Measurements from ENCODE around the gene OSBPL6. TPM values are rescaled to one million over a fixed set of nuclear protein-coding genes. Genes with fewer than 3 reads are reported as not detected.

OSBPL6 gene
- total and polyA plus RNA-seq, 4 experiments from 2014 or later: 0.14 to 0.49 (median 0.34) TPM

DNA sequence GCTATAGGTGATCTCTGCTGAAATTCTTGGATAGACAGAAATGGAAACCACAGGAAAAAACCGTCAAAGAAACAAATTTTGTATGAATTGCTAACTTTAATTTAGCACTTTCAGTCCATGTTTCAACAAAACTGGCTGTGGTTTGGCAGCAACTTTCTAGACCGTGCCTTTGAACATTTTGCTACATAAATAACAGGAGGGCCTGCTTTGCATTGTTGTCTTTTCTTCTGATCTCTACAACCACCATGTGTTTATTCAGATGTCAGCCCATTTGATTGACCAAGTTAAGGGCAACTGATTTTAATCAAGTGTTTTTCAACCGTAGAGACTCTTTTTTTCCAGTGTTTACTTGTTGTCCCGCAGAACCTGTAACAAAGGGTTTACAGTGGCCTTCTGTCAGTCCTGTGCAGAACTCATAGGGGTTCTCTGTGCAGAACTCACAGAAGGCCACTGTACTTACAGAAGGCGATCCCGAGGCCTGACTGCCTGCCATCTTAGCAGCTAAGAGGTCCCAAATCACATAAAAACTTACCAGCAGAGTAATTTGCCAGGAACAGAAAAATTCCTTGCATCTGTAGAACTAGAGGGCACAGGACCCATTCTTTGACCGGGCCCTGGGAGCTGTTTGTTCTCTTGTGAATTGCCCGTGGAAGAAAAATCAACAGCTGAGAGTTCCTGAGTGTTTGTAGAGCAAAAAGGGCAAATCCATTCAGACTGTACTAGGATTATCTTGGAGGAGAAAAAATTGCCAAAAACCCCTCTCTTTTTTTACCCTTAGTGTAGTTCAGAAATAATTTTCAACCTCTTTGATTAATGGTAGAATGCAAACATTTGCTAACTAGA, 136.1 kb downstream of the OSBPL6 start:
- peaks cover 5% of the 10 kb centered on the region for H3K27me3 ChIP-seq (ENCODE audit: insufficient read depth, low read length)
- H3K27me3 Mint-ChIP-seq: peaks cover 1 to 12% of the 10 kb centered on the region in 2 donors
- DNase-seq: no peak
- ChIA-PET CTCF (ENCODE audit: partially characterized antibody) (no interaction called here), POLR2A (ENCODE audit: partially characterized antibody) (no interaction called here)
- H3K9me3 Mint-ChIP-seq: peaks cover 0 to 3% (median 0%) of the 10 kb centered on the region in 8 donors
- H3K36me3 Mint-ChIP-seq: no peaks in the 10 kb centered on the region
- no peaks in the 10 kb centered on the region for H3K4me1 ChIP-seq (ENCODE audit: insufficient read depth, low read length)
- H3K36me3 ChIP-seq (ENCODE audit: insufficient read depth, low read length): no peaks in the 10 kb centered on the region
- H3K4me3 Mint-ChIP-seq: no peak overlapping the region
- no peak overlapping the region for H3K27ac Mint-ChIP-seq
- H3K9me3 ChIP-seq (ENCODE audit: control insufficient read depth in 1 of 2, low read length in 2 of 2): no peaks in the 10 kb centered on the region
- no peak overlapping the region for H3K4me3 ChIP-seq (ENCODE audit: low read length in 2 of 2)
- H3K27ac ChIP-seq (ENCODE audit: low read depth, low read length): no peak overlapping the region
- H3K4me1 Mint-ChIP-seq: no peaks in the 10 kb centered on the region
- intact Hi-C loops (cut with micrococcal nuclease): no loop called here

DNA sequence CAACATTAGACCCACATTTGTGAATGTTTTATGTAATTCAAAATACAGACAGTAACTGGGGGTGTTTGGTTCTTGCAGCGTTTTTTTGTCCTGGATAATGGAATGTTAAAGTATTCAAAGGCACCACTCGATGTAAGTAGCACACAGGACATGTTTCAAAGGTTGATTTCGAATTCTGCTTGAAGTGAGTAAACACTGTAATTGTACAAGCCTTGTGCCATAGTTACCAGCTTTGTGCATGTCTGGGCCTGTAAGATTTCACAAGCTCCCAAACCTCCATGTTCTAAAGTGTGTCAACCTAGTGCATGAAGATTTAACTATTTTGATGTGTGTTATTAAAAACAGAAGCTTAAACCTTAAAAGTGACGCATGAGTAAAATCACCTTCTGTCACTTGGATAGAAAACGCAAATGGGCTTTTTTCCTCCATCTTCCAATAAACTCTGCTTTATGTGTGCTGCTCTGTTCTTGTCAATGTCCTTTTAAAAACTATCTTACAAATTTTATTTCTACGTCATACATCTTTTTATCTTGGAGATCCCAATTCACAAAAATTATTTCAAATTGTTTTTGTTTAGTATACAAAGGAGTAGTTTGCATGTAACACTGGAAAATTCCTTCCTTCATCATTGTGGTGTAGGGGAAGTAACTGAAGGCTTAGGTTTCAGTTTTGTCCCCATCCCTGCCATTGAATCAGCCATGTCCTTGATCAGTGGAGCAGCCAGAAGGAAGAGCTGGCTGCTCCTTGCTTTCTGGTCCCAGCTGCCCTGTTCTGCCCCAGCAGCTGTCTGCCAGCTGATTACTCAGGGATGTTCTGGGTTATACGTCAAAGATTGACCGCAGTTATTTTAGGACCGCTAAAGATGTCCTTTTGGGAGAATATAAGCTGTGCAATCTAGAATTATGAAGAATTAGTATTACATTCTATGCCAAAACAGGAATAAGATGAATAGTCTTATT, 137.4 kb downstream of the OSBPL6 start:
- Mint-ChIP-seq H3K36me3 (no peaks in the 10 kb centered on the region), H3K27me3 (peaks cover 2 to 10% of the 10 kb centered on the region in 2 donors), H3K4me3 (no peak overlapping the region), H3K4me1 (no peaks in the 10 kb centered on the region), H3K27ac (no peak overlapping the region), H3K9me3 (peaks cover 0 to 3% (median 0%) of the 10 kb centered on the region in 8 donors)
- ChIA-PET POLR2A (ENCODE audit: partially characterized antibody) (no interaction called here), CTCF (ENCODE audit: partially characterized antibody) (no interaction called here)
- Histone ChIP-seq H3K4me3 (ENCODE audit: low read length in 2 of 2) (no peak overlapping the region), H3K27ac (ENCODE audit: low read depth, low read length) (no peak overlapping the region), H3K36me3 (ENCODE audit: insufficient read depth, low read length) (no peaks in the 10 kb centered on the region), H3K9me3 (ENCODE audit: control insufficient read depth in 1 of 2, low read length in 2 of 2) (no peaks in the 10 kb centered on the region), H3K27me3 (ENCODE audit: insufficient read depth, low read length) (peaks cover 5% of the 10 kb centered on the region), H3K4me1 (ENCODE audit: insufficient read depth, low read length) (no peaks in the 10 kb centered on the region)
- intact Hi-C loops (cut with micrococcal nuclease): no loop called here
- DNase-seq: no peak

DNA sequence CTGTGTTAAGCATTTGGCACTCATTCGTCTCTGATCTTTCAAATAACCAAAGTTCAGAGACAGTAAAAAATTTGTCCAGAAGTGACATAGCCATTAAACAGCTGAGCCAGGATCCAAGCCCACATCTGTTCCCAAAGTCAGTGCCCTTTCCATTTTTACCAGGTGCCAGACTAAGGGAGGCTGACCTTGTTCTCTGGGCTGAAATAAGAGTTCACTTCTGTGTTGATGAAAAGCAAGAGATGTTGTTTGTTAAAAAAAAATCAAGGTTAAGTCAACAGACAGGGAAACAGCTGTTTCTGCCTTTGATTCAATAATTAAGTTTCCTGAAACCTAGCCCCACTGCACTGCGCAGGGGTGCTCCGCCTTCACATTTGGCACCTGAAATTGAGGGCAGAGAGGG, 139.5 kb downstream of the OSBPL6 start:
- peaks cover 5% of the 10 kb centered on the region for H3K27me3 ChIP-seq (ENCODE audit: insufficient read depth, low read length)
- Mint-ChIP-seq H3K4me1 (no peaks in the 10 kb centered on the region), H3K27ac (no peak overlapping the region), H3K9me3 (peaks cover 0 to 3% (median 0%) of the 10 kb centered on the region in 8 donors), H3K27me3 (peaks cover 3 to 10% of the 10 kb centered on the region in 2 donors), H3K36me3 (no peaks in the 10 kb centered on the region), H3K4me3 (no peak overlapping the region)
- no peak for DNase-seq
- ChIA-PET POLR2A (ENCODE audit: partially characterized antibody) (no interaction called here), CTCF (ENCODE audit: partially characterized antibody) (no interaction called here)
- no peaks in the 10 kb centered on the region for H3K4me1 ChIP-seq (ENCODE audit: insufficient read depth, low read length)
- no peaks in the 10 kb centered on the region for H3K36me3 ChIP-seq (ENCODE audit: insufficient read depth, low read length)
- intact Hi-C loops (cut with micrococcal nuclease): no loop called here
- no peak overlapping the region for H3K27ac ChIP-seq (ENCODE audit: low read depth, low read length)
- H3K4me3 ChIP-seq (ENCODE audit: low read length in 2 of 2): no peak overlapping the region
- no peaks in the 10 kb centered on the region for H3K9me3 ChIP-seq (ENCODE audit: control insufficient read depth in 1 of 2, low read length in 2 of 2)

DNA sequence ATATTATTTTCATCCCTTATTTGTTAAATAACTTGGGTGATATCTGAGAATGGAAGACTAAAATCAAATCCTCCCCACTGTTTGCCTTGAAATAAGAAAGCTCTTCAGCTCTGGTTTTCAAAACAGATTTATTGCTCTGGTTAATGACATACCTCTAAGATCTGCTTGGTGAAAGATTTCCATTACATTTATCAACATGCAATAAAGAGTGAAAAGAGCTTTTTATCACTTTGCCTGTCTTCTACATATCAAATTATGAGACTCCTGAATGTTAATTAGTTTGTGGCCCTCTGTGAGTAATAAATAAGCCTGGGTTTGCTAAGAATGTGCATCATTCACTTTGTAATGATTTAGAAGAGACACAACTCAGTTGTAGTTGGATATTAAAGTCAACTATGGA, 140.9 kb downstream of the OSBPL6 start:
- peaks cover 6 to 8% of the 10 kb centered on the region in 2 donors for H3K27me3 Mint-ChIP-seq
- CTCF ChIA-PET (ENCODE audit: partially characterized antibody): no interaction called here
- H3K4me1 Mint-ChIP-seq: no peaks in the 10 kb centered on the region
- POLR2A ChIA-PET (ENCODE audit: partially characterized antibody): no interaction called here
- Histone ChIP-seq H3K4me3 (ENCODE audit: low read length in 2 of 2) (no peak overlapping the region), H3K4me1 (ENCODE audit: insufficient read depth, low read length) (no peaks in the 10 kb centered on the region), H3K36me3 (ENCODE audit: insufficient read depth, low read length) (no peaks in the 10 kb centered on the region), H3K27me3 (ENCODE audit: insufficient read depth, low read length) (peaks cover 3% of the 10 kb centered on the region), H3K27ac (ENCODE audit: low read depth, low read length) (no peak overlapping the region), H3K9me3 (ENCODE audit: control insufficient read depth in 1 of 2, low read length in 2 of 2) (no peaks in the 10 kb centered on the region)
- no peak overlapping the region for H3K4me3 Mint-ChIP-seq
- DNase-seq: no peak
- H3K36me3 Mint-ChIP-seq: no peaks in the 10 kb centered on the region
- H3K9me3 Mint-ChIP-seq: no peaks in the 10 kb centered on the region
- intact Hi-C loops (cut with micrococcal nuclease): no loop called here
- H3K27ac Mint-ChIP-seq: no peak overlapping the region

DNA sequence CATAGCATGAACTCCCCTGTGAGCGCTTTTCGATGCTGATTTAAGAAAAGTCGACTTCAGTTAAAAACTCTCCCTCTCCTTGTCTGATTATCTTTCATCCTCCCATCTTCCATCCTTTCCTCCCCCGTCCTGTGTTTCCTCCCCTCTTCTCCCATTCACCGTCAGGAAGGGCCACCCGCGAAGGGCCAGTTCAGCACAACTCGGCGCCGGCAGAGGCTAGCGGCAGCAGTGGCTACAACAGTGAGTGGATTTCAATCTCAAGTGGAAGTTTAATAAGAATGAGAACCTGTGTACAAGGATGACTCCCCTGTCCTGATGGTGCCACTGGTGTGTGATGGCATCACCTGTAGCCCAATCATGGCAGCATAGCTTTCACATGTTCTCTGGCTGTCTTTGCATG, 149.8 kb downstream of the OSBPL6 start:
- Histone ChIP-seq H3K4me1 (ENCODE audit: insufficient read depth, low read length) (no peaks in the 10 kb centered on the region), H3K27ac (ENCODE audit: low read depth, low read length) (no peak overlapping the region), H3K9me3 (ENCODE audit: control insufficient read depth in 1 of 2, low read length in 2 of 2) (no peaks in the 10 kb centered on the region), H3K4me3 (ENCODE audit: low read length in 2 of 2) (no peak overlapping the region), H3K27me3 (ENCODE audit: insufficient read depth, low read length) (no peaks in the 10 kb centered on the region), H3K36me3 (ENCODE audit: insufficient read depth, low read length) (no peaks in the 10 kb centered on the region)
- no peak for DNase-seq
- H3K27me3 Mint-ChIP-seq: peaks cover 21 to 24% of the 10 kb centered on the region in 2 donors
- no peaks in the 10 kb centered on the region for H3K4me1 Mint-ChIP-seq
- CTCF ChIA-PET (ENCODE audit: partially characterized antibody): no interaction called here
- H3K27ac Mint-ChIP-seq: no peak overlapping the region
- no peaks in the 10 kb centered on the region for H3K36me3 Mint-ChIP-seq
- POLR2A ChIA-PET (ENCODE audit: partially characterized antibody): no interaction called here
- no peaks in the 10 kb centered on the region for H3K9me3 Mint-ChIP-seq
- H3K4me3 Mint-ChIP-seq: no peak overlapping the region
- intact Hi-C loops (cut with micrococcal nuclease): no loop called here

DNA sequence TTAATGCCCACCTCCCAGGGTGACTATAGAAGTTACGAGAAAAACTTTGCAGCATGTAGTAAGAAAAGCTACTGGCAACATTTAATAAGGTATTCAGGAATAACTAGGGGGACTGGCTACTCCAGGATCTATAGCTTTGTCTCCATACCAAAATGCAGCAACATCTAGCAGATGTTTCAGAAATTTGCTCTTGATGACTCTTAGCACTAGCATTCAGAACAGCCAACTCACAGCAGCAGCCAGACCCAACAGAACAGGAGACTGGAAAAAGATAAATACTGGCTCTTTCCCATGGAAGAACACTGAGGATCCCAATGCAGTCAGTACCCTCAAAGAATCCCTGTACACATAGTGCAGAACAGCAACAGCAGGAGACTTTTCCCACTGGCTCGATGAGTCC, 151.6 kb downstream of the OSBPL6 start:
- peaks cover 24 to 32% of the 10 kb centered on the region in 2 donors for H3K27me3 Mint-ChIP-seq
- H3K4me1 Mint-ChIP-seq: no peaks in the 10 kb centered on the region
- peaks cover 0 to under 1% (median 0%) of the 10 kb centered on the region in 8 donors for H3K9me3 Mint-ChIP-seq
- DNase-seq: no peak
- Histone ChIP-seq H3K9me3 (ENCODE audit: control insufficient read depth in 1 of 2, low read length in 2 of 2) (no peaks in the 10 kb centered on the region), H3K27ac (ENCODE audit: low read depth, low read length) (no peak overlapping the region), H3K4me1 (ENCODE audit: insufficient read depth, low read length) (no peaks in the 10 kb centered on the region), H3K4me3 (ENCODE audit: low read length in 2 of 2) (no peak overlapping the region), H3K27me3 (ENCODE audit: insufficient read depth, low read length) (no peaks in the 10 kb centered on the region), H3K36me3 (ENCODE audit: insufficient read depth, low read length) (no peaks in the 10 kb centered on the region)
- H3K36me3 Mint-ChIP-seq: no peaks in the 10 kb centered on the region
- no peak overlapping the region for H3K27ac Mint-ChIP-seq
- H3K4me3 Mint-ChIP-seq: no peak overlapping the region
- ChIA-PET POLR2A (ENCODE audit: partially characterized antibody) (no interaction called here), CTCF (ENCODE audit: partially characterized antibody) (no interaction called here)
- intact Hi-C loops (cut with micrococcal nuclease): no loop called here

DNA sequence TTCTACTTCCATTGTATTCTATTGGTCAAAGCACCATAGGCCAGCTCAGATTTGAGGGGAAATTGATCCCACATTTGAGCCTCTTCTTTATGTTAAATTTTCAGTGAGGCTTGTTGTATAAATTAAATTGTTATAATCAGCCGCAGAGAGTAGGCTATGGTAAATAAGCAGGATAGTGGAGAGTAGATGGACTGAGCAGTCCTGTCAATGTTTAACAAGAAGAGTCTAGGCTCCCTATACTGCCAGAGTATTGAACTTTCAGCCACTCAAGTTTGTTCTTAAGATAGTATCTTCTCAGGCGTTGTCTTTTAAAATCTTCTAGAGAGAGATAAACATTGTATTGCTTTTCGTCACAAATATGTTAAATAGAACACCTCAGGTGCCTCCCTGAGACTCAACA, 155.7 kb downstream of the OSBPL6 start:
- H3K36me3 ChIP-seq (ENCODE audit: insufficient read depth, low read length): no peaks in the 10 kb centered on the region
- H3K27me3 ChIP-seq (ENCODE audit: insufficient read depth, low read length): no peaks in the 10 kb centered on the region
- H3K27me3 Mint-ChIP-seq: peaks cover 29 to 34% of the 10 kb centered on the region in 2 donors
- ChIA-PET CTCF (ENCODE audit: partially characterized antibody) (no interaction called here), POLR2A (ENCODE audit: partially characterized antibody) (no interaction called here)
- H3K4me1 Mint-ChIP-seq: no peaks in the 10 kb centered on the region
- H3K27ac Mint-ChIP-seq: no peak overlapping the region
- no peak overlapping the region for H3K4me3 ChIP-seq (ENCODE audit: low read length in 2 of 2)
- H3K4me1 ChIP-seq (ENCODE audit: insufficient read depth, low read length): no peaks in the 10 kb centered on the region
- peaks cover 2 to 22% (median 9%) of the 10 kb centered on the region in 8 donors for H3K9me3 Mint-ChIP-seq
- no peaks in the 10 kb centered on the region for H3K9me3 ChIP-seq (ENCODE audit: control insufficient read depth in 1 of 2, low read length in 2 of 2)
- H3K36me3 Mint-ChIP-seq: no peaks in the 10 kb centered on the region
- H3K27ac ChIP-seq (ENCODE audit: low read depth, low read length): no peak overlapping the region
- no peak for DNase-seq
- H3K4me3 Mint-ChIP-seq: no peak overlapping the region
- intact Hi-C loops (cut with micrococcal nuclease): no loop called here
